ENCODE measurements around the gene RAB8B.

GRCh38 chr15:63223463-63223862, 34.1 kb downstream of the RAB8B start:
- TF ChIP-seq CTCF (conservative IDR thresholded peaks at IDR 0.05) = no peak
- TF ChIP-seq EZH2 (IDR thresholded peaks at IDR 0.05; ENCODE audit: low read depth) = no peak
